Right lobe of liver (tissue), 4 donors: ENCODE measurements around the gene IREB2.

Experiments
- POLR2A ChIP-seq: fragments of 450-650 bp; IDR thresholded peaks from one replicate; pipeline ENCODE4 v1.6.1; 2017; ENCODE audit warnings: antibody characterized with exemption, mild to moderate bottlenecking
- TF ChIP-seq, protein P1 (sequence below), 4 donors: fragments of 200-600 bp in 3 of 4; fragments of 450-650 bp in 1 of 4; IDR thresholded peaks; one replicate each; pipeline versions ENCODE4 v1.5.1 to v1.8.0; 2016 to 2022; ENCODE audit warnings: antibody characterized with exemption in 4 of 4, mild to moderate bottlenecking in 2 of 4
- donor health status: DM: no; HTN: no; CAD: no.
- donor health status: DM: no; HTN: no; CAD: no.
- donor health status: DM: no; HTN: yes; CAD: no.

DNA sequence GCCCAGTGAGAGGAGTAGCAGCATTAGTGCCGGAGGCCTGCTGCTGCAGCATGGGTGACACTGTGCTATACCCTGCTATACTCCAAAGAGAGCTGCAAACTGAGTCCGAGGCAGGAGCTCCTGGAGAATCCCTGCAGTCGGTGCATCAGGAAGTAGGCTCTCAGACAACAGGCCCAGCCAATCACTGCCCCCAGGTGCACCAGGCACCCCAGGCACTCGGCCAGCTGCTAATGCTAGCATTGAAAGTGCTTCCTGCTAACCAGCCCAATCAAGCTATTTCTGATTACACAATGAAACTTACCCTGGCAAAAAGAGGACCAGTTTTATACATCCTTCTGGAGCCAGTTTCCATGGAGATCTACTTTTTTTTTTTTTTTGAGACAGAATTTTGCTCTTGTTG is 45.6 kb upstream of the IREB2 start:
- TF ChIP-seq, protein P1, sequence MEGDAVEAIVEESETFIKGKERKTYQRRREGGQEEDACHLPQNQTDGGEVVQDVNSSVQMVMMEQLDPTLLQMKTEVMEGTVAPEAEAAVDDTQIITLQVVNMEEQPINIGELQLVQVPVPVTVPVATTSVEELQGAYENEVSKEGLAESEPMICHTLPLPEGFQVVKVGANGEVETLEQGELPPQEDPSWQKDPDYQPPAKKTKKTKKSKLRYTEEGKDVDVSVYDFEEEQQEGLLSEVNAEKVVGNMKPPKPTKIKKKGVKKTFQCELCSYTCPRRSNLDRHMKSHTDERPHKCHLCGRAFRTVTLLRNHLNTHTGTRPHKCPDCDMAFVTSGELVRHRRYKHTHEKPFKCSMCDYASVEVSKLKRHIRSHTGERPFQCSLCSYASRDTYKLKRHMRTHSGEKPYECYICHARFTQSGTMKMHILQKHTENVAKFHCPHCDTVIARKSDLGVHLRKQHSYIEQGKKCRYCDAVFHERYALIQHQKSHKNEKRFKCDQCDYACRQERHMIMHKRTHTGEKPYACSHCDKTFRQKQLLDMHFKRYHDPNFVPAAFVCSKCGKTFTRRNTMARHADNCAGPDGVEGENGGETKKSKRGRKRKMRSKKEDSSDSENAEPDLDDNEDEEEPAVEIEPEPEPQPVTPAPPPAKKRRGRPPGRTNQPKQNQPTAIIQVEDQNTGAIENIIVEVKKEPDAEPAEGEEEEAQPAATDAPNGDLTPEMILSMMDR (IDR thresholded peaks at IDR 0.05): no peak
- TF ChIP-seq POLR2A: no peak
